HG03135 (cell line): Measurements from ENCODE around the gene PIGP.
"Not testable (repeated sequence)": the region's sequence is repeated elsewhere in the genome, so short reads cannot be mapped to it uniquely, and the experiment has no call there.

Source experiments
- ATAC-seq: cut with Tn5 transposase; IDR thresholded peaks from one replicate; pipeline ENCODE4 v1.9.1; 2021; ENCODE audit warnings: mild to moderate bottlenecking, moderate library complexity; ENCODE audit not compliant: unreplicated experiment

PIGP gene

DNA sequence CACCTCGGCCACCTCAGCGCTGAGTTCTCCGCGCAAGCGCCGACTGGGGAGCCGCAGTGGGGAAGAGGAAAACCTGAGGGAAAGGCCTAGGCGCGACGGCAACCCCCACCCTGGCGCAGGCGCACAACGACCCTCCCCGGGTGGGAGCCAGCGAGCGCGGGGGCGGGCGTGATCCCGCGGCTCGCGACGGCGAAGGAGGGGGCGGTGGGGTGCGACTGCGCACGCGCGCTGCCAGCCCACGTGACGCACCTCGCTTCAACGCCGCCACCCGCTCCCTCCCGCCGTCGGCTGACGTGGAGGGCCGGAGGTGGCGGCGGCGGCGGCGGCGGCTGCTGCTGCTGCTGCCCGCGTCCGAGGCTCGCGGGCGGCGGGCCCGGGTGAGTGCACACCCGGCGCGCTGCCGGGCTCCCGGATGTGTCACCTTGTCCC is at the start of gene PIGP, which contains the start of gene TTC3:
PIGP (minus strand) TSS at position 84 of the 429 bp plus-strand sequence. CDS start 556 bp downstream, outside the sequence.
TTC3 (plus strand) TSS at position 267 of the 429 bp plus-strand sequence. CDS start 14,004 bp downstream, outside the sequence.
- peak; percentile 65 for ATAC-seq

DNA sequence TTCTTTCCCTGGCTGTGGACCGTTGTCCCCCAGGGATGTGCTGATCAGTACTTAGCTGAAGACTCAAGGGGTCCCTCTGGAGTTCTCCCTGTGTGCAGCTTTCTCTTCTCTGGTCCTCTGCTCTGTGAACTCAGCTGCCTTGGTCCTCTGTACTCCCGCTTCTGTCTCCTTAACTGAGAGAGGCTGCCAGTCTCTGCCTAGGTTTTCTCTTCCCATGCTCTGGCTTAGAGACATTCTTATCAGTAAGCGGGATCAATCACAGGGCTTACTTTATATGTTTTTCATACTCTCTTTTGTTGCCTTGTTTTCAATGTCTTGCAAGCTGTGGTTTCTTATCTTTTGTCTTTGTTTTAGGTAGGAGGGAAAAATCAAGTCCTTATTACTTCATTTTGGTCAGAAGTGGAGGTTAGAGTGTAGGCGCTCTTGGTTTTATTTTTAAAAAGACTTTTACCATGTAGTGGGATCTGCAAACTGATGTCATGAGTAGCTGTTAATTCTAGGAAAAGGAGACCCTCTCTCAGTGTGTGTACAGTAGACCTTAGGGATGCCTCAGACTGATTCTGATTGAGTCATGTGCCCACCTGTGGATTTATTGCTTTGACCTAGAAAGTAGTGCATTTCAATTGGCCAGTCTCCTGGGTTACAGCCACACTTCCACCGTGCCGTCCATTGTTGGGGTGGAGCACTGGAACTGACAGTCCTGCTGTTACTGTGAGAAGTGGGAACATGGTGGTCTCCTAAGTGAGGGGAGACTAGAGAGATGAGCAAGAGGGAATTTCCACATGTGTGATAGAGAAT is 46.7 kb upstream of the PIGP start:
- no peak for ATAC-seq

DNA sequence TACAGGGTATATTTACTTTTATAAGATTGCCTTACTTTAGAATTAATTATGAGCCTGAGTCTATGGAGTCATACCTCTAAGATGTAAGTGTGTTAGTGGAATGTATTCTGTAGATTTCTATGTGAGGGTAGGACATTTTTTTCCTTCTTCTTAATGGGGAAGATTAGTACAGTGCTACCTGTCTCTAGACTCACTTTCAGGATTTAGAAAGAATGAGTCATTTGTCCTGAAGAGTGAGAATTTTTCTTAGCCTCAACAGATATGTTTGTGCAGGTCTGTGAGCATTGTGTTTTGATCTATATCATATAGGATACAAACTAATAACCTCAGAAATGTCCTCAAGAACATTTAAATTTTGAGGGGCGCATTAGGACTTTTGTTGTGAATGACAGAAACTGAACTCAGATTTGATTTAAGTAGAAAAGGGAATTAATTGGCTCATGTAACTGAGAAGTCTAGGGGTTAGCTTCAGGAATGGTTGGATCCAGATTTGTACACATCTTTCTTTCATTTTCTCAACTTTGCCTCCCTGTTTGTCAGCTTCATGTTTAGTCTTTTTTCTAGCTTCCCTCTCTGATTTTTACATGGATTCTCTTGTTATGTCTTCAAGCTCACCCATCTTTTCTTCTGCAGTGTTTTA is 45.4 kb upstream of the PIGP start:
- no peak for ATAC-seq

DNA sequence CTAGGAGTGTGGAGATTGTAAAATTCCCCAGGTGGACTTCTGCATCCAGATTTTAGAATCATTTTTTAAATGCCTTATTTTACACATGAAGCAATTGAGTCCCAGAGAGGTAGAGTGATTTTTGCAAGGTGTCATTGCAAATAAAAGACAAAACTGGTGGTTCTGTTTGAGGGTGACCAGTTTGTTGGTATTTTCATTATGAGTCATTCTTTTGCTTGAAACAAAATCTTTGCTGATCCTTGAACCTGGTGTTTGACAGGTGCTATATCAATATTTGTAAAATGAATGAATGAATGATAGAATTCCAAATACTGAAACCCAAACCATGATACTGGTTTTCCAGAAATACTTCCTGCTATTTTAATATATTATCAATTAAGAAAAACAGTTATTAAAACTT is 44.3 kb upstream of the PIGP start:
- no peak for ATAC-seq

DNA sequence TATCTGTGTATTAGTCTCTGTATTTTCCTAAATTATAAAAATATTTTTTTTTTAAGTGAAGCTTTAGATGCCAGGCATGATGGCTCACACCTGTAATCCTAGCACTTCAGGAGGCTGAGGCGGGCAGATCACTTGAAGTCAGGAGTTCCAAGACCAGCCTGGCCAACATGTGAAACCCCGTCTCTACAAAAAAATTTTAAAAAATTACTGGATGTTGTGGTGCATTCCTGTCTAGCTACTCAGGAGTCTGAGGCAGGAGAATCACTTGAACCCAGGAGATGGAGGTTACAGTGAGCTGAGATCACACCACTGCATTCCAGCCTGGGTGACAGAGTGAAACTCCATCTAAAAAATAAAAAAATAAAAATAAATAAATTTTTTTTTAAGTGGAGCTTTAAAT is 43.6 kb upstream of the PIGP start:
- ATAC-seq: not testable (repeated sequence)

DNA sequence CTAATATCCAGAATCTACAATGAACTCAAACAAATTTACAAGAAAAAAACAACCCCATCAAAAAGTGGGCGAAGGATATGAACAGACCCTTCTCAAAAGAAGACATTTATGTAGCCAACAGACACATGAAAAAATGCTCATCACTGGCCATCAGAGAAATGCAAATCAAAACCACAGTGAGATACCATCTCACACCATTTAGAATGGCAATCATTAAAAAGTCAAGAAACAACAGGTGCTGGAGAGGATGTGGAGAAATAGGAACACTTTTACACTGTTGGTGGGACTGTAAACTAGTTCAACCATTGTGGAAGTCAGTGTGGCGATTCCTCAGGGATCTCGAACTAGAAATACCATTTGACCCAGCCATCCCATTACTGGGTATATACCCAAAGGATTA is 41.4 kb upstream of the PIGP start:
- not testable (repeated sequence) for ATAC-seq

DNA sequence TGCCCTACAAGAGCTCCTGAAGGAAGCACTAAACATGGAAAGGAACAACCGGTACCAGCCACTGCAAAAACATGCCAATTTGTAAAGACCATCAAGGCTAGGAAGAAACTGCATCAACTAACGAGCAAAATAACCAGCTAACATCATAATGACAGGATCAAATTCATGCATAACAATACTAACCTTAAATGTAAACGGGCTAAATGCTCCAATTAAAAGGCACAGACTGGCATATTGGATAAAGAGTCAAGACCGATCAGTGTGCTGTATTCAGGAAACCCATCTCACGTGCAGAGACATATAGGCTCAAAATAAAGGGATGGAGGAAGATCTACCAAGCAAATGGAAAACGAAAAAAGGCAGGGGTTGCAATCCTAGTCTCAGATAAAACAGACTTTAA is 38.2 kb upstream of the PIGP start:
- not testable (repeated sequence) for ATAC-seq

DNA sequence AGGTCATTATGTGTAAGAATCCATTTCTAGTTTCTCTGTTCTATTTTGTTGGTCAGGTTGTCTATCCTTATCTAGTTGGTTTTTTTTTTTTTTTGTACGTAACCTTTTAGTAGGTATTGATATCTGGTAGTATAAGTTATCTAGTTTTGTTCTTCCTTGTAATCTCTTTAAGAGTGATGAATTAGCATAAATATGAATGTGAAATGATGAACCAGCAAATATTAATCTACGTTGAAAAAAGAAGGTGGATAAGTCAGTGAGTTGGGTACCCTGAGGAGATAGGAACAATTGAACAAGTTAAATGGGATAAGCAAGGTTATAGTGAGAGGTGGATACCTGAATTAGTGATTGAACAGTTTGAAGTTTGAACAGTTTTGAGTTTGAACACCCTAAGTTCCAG is 34.1 kb upstream of the PIGP start:
- no peak for ATAC-seq

DNA sequence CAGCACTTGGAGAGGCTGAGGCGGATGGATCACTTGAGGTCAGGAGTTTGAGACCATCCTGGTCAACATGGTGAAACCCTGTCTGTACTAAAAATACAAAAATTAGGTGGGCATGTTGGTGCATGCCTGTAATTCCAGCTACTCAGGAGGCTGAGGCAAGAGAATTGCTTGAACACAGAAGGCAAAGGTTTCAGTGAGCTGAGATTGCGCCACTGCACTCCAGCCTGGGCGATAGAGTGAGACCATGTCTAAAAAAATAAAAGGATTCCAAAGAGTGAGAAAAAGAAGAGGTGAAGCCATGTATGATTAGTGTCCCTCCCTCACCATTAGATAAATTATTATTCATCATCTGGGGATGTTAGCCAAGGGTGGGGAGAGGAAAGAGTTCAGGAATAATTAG is 29.9 kb upstream of the PIGP start:
- ATAC-seq: not testable (repeated sequence)

DNA sequence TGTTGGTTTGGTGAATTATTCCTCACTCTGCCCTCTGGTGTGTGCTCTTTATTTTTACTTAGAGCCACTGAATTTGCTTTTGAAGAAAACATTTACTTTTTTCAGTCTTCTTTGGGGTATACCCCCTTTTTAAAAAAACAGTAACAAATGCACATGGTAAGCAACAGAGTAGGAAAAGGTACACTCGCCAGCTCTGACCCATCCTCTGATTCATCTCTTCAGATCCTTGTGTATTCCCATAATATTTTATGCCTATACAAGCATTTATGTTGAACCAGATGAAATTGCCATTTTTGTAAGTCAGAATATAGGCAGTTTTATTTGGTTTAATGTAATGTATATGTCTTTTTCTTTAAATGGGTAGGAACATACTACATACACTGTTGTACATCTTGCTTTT is 28.5 kb upstream of the PIGP start:
- ATAC-seq: no peak

DNA sequence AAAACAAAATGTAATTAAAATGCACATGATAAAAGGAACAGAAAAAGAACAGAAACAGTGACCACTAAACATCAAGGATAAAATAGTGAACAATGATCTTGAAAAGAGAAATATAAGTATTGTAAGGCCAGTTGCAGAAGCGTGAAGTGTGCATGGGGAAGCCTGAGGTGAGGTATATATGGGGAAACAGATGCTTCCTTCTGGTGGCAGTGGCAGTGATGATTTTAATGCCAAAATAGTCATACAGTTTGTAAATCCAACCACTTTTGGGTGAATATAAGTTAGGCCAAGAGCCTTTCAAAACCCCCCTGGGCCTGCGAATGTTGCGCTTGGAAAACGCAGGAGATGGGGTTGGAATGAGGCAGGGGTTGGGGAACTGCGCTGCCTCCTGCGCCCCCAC is 27.4 kb upstream of the PIGP start:
- ATAC-seq: no peak

DNA sequence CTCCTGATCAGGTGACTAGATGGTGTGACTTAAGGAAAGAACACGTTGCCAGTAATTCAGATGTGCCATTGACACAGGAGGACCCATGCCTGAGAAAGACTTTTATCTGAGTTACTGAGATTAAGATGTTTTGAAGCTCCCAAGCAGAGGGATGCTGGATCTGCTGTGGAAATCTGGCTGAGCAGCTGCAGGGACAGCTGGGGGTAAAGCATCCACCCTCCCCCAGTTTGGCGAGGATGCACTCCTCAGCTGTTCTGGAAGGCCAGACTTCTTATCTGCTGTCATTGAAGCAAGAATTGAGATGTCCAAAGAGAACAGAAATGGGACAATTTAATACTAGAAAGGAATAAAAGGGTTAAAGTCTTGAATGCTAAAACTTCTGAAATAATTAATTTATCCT is 25.9 kb upstream of the PIGP start:
- no peak for ATAC-seq

DNA sequence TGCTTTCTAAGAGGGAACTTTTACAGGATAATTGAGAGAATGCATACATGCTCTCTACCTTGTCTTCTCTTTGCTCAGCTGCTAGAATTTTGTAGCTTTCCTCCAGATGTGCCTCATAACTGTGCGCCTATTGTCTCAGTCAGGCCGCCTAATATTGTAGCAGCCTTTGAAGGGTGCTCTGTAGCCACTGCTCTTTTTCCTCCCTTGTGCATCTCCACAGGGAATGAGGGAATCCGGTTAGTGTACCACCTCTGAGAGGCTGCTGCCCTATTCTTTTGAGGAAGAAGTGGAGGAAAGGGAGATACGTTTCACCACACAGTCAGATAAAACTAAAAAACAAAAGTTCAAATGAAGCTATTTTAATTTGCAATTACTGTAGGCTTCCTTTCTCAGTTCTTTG is 22.9 kb upstream of the PIGP start:
- no peak for ATAC-seq

DNA sequence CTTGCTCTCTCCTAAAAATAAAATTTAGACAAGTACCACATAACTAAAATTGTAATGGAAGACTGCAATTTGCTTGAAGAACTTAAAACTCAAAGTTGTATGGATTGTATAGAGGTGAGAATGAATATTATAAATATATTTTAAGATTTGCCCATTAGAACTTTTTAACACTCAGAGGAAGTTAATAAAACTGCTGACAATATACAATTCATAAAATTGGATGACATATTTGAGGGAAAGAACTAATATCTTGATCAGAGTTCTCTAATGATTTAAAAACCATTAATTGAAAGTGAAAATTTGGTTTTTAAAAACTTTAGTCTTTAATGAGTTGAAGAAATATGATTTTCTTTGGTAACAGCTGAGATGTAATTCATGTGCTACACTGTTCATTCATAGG is 21.1 kb upstream of the PIGP start:
- no peak for ATAC-seq

DNA sequence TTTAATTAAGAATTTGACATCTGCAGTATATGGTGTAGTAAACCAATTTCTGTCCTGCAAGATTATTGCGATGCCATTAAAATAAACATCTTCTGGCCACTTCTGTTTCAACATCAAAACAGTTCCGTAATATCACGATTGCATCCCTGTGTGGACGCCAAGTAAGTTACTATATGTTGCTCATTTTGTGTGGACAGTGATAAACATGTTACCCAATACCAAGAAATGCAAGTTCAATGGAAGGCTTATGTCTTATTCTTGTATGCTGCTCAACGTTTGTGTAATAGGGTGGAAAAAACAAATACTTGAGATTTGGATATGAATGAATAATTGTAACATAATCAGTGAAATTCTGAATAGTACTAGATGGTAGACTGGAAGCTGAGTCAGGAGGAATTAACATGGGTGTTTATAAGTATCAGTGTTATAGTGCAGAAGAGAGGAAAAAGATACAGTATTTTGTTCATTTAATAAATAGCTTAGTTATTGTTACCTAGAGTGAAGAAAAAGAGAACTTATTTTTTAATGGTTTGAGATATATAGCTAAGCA is 15.4 kb upstream of the PIGP start:
- no peak for ATAC-seq

DNA sequence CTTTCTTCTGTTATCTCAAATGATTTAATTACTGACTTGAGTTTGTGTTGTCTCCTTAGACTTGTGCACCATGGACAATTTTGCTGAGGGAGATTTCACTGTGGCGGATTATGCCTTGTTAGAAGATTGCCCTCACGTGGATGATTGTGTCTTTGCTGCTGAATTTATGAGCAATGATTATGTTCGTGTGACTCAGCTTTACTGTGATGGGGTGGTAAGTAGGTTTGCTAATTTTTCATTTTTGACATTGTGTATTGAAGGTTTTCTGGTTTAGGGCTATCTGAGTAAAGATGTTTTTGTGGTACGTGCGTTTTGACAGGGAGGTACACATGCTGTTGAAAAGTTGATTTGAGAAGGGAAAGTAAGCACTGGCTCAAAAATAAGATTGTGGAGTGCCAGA is 14.3 kb upstream of the PIGP start:
- no peak for ATAC-seq

DNA sequence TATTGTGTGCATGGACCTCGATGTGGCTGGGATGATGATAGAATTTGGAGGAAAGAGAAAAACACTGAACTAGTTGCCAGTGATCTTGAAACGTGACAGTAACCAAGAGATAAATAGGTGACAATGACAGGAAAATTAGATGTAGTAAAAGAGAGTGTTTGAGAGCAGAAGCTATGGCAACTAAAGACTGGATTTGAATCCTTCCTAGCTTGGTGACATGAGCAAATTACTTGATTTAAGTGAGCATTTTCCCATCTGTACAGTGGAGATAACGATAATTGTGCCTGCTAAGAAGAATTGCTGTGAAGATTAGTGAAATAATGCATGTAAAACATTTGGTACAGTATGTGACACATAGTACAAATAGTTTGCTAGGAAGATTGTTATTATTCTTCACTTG is 12.9 kb upstream of the PIGP start:
- no peak for ATAC-seq

DNA sequence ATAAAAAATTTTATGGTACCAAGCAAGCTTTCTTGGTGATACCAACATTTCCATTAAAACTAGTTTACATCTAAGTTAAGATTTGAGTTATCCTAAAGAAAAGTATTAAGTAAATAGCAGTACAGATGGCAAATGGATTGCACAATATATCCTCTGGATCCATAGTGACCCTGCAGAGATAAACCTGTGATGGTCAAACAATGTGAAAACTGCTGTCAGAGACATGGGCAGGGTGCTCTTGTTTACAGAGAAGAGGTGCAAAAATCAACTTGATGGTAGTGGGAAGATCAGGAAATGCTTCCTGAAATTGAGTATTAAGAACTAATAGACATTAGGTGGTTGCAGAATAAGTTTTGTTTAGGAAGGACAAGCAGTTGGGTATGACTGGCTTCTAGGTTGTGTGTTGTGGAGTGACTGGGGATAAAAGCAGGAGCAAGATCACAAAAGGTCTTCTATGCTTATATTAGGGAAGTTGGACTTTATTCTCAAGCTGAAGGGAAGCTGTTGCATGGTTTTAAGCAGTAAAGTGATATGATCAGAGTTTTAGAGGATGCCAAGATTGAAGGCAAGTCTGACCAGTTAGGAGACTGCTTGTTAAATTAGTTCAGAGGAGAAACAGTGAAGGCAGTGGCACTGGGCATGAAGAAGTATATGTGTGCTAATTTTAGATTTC is 10.1 kb upstream of the PIGP start:
- ATAC-seq: no peak

DNA sequence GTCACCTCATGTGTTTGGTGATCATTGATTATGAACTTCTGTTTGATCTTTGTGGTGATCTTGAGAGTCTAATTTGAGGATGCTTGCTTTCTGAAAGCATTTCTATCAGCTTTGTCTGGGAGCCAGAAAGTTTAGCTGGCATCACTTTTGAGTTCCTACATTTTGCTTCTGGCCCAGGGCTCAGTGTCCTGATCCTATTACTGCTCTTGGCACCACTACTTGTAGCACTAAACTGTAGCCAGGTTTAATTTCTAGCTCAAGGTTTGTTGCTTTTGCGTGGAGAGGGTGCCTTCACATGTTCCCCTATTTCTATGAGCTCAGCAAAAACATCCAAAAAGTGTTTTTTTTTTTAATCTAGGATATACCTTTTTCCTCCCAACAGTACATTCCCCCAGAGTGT is 9.5 kb upstream of the PIGP start:
- ATAC-seq: no peak

DNA sequence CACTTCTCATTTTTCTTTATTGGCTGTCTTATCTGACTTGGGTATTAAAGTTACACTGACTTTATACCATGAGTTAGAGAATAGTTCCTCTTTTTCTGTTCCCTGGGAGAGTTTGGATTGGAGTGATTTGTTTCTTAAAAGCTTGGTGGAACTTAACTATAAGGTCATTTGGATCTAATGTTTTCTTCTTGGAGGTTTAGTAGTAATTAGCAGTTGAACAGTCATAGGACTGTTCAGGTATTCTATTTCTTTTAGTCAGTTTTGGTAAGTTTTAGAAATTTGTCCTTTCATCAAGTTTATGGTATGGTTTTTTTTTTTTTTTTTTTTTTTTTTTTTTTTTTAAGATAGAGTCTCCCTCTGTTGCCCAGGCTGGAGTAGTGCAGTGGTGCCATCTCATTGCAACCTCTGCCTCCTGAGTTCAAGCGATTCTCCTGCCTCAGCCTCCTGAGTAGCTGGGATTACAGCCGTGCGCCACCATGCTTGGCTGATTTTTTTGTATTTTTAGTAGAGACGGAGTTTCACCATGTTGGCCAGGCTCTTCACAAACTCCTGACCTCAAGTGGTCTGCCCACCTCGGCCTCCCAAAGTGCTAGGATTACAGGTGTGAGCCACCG is 6.4 kb upstream of the PIGP start:
- ATAC-seq: no peak

DNA sequence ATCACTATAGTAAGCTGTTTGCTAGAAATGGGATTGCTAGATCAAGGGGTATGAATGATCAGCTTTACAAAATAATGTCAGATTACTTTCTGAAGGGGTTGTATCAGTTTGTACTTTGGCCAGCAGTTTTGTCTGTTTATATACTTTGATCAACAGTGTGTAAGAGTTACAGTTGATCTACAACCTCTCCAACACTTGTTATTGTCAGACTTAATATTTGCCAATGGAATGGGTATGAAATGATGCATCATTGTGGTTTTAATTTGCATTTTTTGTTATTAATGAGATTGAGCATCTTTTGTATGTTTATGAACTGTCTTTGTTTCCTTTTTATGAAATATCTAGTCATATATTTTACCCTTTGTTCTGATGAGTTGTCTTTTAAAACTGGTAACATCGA is 4.5 kb upstream of the PIGP start:
- no peak for ATAC-seq
